GM12864 (cell line): ENCODE measurements around the gene ZFAND6.
"Not testable (repeated sequence)": the region's sequence is repeated elsewhere in the genome, so short reads cannot be mapped to it uniquely, and the experiment has no call there.

Source experiments
- DNase-seq: peaks from one replicate; pipeline ENCODE4 v3.0.0-alpha.2; 2011; ENCODE audit warnings: low read depth
- H3K4me3 ChIP-seq: 2 replicates; pipeline ENCODE4 v1.5.1; 2011; ENCODE audit warnings: mild to moderate bottlenecking, low read depth, low read length, control low read depth
- CTCF ChIP-seq: IDR thresholded peaks from 2 replicates; pipeline ENCODE4 v1.5.1; 2011; ENCODE audit warnings: low read depth, mild to moderate bottlenecking, moderate library complexity, low read length, control low read depth, inconsistent platforms; ENCODE audit errors: missing control alignments

Gene ZFAND6

DNA sequence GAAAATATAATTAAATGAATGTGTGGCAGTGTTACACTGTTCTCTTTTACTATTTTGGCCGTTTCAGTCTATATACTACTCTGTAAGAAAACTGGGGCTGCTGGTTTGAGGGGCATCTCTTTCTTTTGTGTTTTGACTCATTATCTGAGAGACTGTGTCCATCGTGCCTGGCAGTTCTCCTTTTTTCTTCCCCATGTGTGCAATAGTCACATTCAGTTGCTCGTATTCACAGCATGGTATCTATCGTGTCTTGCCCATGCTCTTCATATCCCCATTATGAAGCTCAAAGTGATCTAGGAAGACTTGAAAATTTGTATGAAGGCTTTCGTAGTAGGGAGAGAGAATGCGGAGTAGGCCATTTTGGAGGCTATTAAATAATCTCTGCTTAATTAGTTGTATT lies 63.6 kb downstream of the ZFAND6 start:
- H3K4me3 ChIP-seq, result no peak overlapping the region
- no peak for TF ChIP-seq CTCF
- no peak for DNase-seq

DNA sequence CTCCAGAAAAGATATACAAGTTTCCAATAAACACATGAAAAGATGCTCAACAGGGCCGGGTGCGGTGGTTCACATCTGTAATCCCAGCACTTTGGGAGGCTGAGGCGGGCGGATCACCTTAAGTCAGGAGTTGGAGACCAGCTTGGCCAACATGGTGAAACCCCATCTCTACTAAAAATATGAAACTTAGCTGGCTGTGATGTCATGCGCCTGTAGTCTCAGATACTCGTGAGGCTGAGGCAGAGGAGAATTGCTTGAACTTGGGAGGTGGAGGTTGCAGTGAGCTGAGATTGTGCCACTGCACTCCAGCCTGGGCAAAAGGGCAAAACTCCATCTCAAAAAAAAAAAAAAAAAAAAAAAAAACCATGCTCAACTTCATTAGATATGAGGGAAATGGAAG lies 67.8 kb downstream of the ZFAND6 start:
- not testable (repeated sequence) for H3K4me3 ChIP-seq, DNase-seq

GRCh38 chr15:80127911-80128310 lies 68.4 kb downstream of the ZFAND6 start:
- DNase-seq, result no peak
- H3K4me3 ChIP-seq, result no peak overlapping the region
- no peak for TF ChIP-seq CTCF

DNA sequence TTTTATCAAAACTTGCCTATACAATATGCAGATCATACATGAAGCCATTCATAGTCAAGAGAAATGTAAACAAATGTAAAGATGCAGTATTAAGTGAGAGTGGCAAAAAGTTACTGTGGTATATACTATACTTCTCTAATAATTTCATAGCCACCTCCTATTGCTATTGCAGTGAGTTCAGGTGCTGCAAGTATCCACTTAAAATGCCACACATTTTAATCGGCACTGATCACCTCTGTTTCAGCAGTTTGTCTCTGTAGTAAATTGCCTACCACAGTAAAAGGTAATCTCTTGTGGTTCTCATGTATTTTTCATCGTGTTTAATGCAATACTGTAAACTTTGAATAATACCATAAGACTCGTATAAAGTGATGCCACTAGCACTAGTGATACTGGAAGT lies 72.9 kb downstream of the ZFAND6 start:
- TF ChIP-seq CTCF, result no peak
- DNase-seq, result no peak
- H3K4me3 ChIP-seq, result no peak overlapping the region

DNA sequence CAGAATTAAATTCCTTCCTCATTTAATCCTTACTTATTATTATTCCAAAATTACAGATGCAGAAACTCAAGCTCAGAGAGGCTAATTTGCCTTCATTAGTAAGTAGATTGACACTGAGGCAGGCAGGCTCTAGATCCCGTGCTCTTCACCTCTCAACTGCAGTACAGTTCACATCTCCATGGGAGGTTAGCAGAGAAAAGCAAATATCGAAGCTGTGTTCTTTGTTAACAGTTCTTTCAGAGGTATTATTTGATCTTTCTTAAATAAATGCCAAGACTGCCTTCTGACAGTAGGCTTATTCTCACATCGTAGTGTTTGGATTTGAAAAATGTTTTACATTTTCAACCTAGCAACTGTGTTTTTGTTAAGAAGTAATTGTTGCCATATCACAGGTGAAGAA lies 77.4 kb downstream of the ZFAND6 start:
- no peak for TF ChIP-seq CTCF
- H3K4me3 ChIP-seq, result no peak overlapping the region
- no peak for DNase-seq

GRCh38 chr15:80138961-80139360 lies 79.5 kb downstream of the ZFAND6 start:
- no peak for DNase-seq
- no peak overlapping the region for H3K4me3 ChIP-seq
- no peak for TF ChIP-seq CTCF

DNA sequence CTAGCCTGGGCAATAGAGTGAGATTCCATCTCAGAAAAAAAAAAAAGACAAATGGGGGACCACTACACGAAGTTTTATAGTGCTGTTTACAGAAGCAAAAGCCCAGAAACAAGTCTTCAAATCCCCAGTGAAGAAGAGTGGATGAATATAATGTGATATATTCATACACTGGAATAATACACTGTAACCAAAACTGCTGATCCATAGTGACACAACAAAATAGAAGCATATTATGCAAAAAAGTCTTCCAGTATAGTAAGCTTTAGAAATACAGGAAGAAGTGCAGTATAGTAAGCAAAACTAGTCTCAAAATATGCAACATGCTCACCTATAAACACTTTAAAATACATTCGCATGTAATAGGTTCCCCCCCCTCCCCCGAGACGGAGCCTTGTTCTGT lies 81.4 kb downstream of the ZFAND6 start:
- no peak for TF ChIP-seq CTCF
- no peak overlapping the region for H3K4me3 ChIP-seq
- no peak for DNase-seq
